ENCODE data around the gene RCAN1.

Gene RCAN1

DNA sequence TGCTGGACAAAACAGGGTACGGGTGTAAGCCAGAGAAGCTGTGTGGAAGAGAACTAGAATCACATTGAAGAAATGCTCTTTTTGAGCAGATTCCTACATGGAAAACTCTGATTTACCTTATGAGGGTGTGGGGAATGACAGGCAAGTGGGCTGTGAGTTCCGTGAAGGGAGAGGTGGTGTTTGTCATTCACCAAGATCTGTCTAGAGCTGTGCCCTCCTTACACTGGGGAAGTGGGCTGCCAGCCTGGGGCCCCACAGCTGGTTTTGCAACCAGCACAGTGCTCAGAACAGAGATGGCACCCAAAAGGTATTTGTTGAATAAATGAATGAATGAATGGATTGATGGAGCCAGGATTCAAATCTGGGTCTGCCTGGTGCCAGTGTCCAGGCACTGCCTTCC is 10.4 kb downstream of the RCAN1 start:
- DNase-seq (ENCODE audit: extremely low read depth, low read depth), result no peak
- TF ChIP-seq, protein P1, sequence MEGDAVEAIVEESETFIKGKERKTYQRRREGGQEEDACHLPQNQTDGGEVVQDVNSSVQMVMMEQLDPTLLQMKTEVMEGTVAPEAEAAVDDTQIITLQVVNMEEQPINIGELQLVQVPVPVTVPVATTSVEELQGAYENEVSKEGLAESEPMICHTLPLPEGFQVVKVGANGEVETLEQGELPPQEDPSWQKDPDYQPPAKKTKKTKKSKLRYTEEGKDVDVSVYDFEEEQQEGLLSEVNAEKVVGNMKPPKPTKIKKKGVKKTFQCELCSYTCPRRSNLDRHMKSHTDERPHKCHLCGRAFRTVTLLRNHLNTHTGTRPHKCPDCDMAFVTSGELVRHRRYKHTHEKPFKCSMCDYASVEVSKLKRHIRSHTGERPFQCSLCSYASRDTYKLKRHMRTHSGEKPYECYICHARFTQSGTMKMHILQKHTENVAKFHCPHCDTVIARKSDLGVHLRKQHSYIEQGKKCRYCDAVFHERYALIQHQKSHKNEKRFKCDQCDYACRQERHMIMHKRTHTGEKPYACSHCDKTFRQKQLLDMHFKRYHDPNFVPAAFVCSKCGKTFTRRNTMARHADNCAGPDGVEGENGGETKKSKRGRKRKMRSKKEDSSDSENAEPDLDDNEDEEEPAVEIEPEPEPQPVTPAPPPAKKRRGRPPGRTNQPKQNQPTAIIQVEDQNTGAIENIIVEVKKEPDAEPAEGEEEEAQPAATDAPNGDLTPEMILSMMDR (IDR thresholded peaks at IDR 0.05; ENCODE audit: low read depth, low read length), result no peak

- TF ChIP-seq, protein P1 (IDR thresholded peaks at IDR 0.05; ENCODE audit: low read depth, low read length), result no peak
- no peak for DNase-seq (ENCODE audit: extremely low read depth, low read depth)
Observed at GRCh38 chr21:34603710-34604057, 11.2 kb downstream of the RCAN1 start.

- TF ChIP-seq, protein P1 (IDR thresholded peaks at IDR 0.05; ENCODE audit: low read depth, low read length), result peak; percentile 85
- no peak for DNase-seq (ENCODE audit: extremely low read depth, low read depth)
Observed at GRCh38 chr21:34603002-34603709, 11.8 kb downstream of the RCAN1 start.

GRCh38 chr21:34602061-34602460 is 12.9 kb downstream of the RCAN1 start:
- TF ChIP-seq, protein P1 (IDR thresholded peaks at IDR 0.05; ENCODE audit: low read depth, low read length), result no peak
- no peak for DNase-seq (ENCODE audit: extremely low read depth, low read depth)

DNA sequence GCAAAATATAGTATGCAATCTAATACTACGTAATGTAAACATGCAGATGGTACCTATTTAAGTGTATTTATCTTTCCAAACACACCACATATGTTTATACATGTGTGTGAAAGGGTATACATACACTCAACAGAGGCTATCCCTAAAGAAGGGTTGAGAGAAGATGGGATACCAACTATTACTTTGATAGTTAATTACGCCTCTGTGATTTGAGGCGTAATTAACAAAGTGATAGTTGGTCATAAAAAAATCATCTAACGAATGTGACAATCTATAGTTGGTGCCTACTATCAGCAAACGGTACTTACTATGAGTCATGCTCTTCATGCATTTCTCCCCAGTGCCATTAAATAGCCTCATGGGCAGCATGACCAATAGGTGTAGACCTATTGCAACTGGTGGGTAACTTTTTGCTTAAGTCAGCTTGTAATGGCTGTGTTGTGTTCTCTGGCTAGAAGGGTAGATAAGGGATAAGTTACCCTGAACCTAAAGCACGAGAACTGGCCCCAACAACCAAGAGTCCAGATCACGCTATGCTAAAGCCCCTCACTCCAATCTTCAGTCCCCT is 15.3 kb downstream of the RCAN1 start:
- TF ChIP-seq, protein P1 (IDR thresholded peaks at IDR 0.05; ENCODE audit: low read depth, low read length), result no peak
- no peak for DNase-seq (ENCODE audit: extremely low read depth, low read depth)

GRCh38 chr21:34598931-34599400 is 15.9 kb downstream of the RCAN1 start:
- TF ChIP-seq, protein P1 (IDR thresholded peaks at IDR 0.05; ENCODE audit: low read depth, low read length), result no peak
- no peak for DNase-seq (ENCODE audit: extremely low read depth, low read depth)

DNA sequence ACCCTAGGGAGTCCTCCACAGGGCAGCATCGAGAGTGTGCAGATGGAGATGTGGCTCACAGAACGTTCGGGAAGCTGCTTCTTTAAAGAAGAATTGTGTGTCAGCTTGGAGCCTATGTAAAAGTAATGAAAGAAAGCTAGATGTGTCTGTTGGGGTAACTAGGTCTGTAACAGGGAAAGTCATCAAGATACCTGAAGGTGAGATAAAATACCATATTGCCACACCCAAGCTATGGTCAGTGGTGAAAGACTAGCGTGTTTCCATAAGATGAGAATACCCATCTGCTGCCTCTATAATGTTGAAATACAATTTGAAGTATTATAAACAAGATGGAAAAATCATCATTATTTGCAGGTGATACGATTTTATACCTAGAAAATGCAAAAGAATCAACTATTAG is 17.5 kb downstream of the RCAN1 start:
- TF ChIP-seq, protein P1 (IDR thresholded peaks at IDR 0.05; ENCODE audit: low read depth, low read length), result no peak
- DNase-seq (ENCODE audit: extremely low read depth, low read depth), result no peak

Data from AG09319 (cell line).